Body of pancreas (tissue), 4 donors: Measurements from ENCODE around the gene ULBP3. TPM values are rescaled to one million over a fixed set of nuclear protein-coding genes. Genes with fewer than 3 reads are reported as not detected.

Source experiments
- ATAC-seq: fragments of 150-250 bp; one replicate; pipeline ENCODE4 v1.9.1; 2016
- DNase-seq, 4 donors: peaks; one replicate each; pipeline ENCODE4 v3.0.0-alpha.2; 2019
- H3K27ac ChIP-seq, 4 donors: fragments of 200-600 bp; sonication (generic); 1 replicate in 3 of 4; 2 replicates in 1 of 4; pipeline versions ENCODE4 v1.5.1 to v1.6.1; 2016 to 2019; ENCODE audit warnings: mild to moderate bottlenecking in 1 of 4, mixed read lengths in 1 of 4, moderate library complexity in 1 of 4
- H3K27me3 ChIP-seq, 2 donors: fragments of 200-600 bp; sonication (generic); one replicate each; pipeline ENCODE4 v1.6.0; 2016; ENCODE audit warnings: mild to moderate bottlenecking in 1 of 2
- H3K36me3 ChIP-seq, 2 donors: fragments of 200-600 bp; sonication (generic); replicated peaks in 1 of 2; 2 replicates each; pipeline ENCODE4 v1.5.1; 2016; ENCODE audit warnings: low read depth in 2 of 2; ENCODE audit not compliant: insufficient read depth in 1 of 2
- H3K4me1 ChIP-seq: fragments of 200-600 bp; sonication (generic); one replicate; pipeline ENCODE4 v1.6.0; 2016
- H3K4me3 ChIP-seq, 2 donors: fragments of 200-600 bp; sonication (generic); 1 replicate in 1 of 2; 2 replicates in 1 of 2; pipeline ENCODE4 v1.5.1; 2016 to 2019
- H3K9me3 ChIP-seq, 3 donors: fragments of 200-600 bp; sonication (generic); 1 replicate in 2 of 3; 2 replicates in 1 of 3; pipeline ENCODE4 v1.5.1; 2016
- CTCF ChIP-seq, 7 experiments: fragments of 450-650 bp in 4 of 7; fragments of 200-600 bp in 3 of 7; sonication (generic) in 3 of 7; IDR thresholded peaks; one replicate each; pipeline ENCODE4 v1.5.1; 2016 to 2019; ENCODE audit warnings: antibody characterized with exemption in 7 of 7
- POLR2A ChIP-seq, 3 donors: fragments of 450-650 bp; IDR thresholded peaks; one replicate each; pipeline ENCODE4 v1.6.1; 2016; ENCODE audit warnings: antibody characterized with exemption in 3 of 3, mild to moderate bottlenecking in 2 of 3
- WGBS, 2 donors: methylation state at CpG; one replicate each; pipeline ENCODE4 v1.1.5; 2017; 5-methylcytosine and 5-hydroxymethylcytosine counted together
- intact Hi-C: fragments of 100-400 bp; cut with DNase I; formaldehyde crosslinking; loops from one replicate; pipeline ENCODE4 v1.15.1; 2023
- total RNA-seq, 2 donors: library from RNA; depleted of rRNA; stranded (reverse); fragments of >200 nt; gene quantifications; one replicate each; pipeline ENCODE4 v1.1.0, GENCODE V29; 2016

Gene ULBP3
- total RNA-seq, 2 donors from 2014 or later = 0.78 TPM; not detected in 1

- Histone ChIP-seq H3K4me3 (no peak overlapping the region), H3K36me3 (no peaks in the 10 kb centered on the region), H3K9me3 (no peaks in the 10 kb centered on the region), H3K27me3 (no peaks in the 10 kb centered on the region), H3K27ac (no peak overlapping the region), H3K4me1 (no peaks in the 10 kb centered on the region)
- ATAC-seq (no peak), DNase-seq (no peak)
- no peak for TF ChIP-seq POLR2A (IDR thresholded peaks at IDR 0.05)
- TF ChIP-seq CTCF (IDR thresholded peaks at IDR 0.05) = no peak
- intact Hi-C loops = loop anchor here (10.0 kb wide), 1 partner anchor 306 kb away; no protein-coding TSS in a partner anchor
- 77 to 84% methylated on average over 8 to 12 of the region's 12 CpGs for WGBS, 2 donors
Measured at GRCh38 chr6:150088481-150089154, 19.7 kb upstream of the ULBP3 start.

GRCh38 chr6:150087336-150087735 is 18.4 kb upstream of the ULBP3 start:
- H3K4me1 ChIP-seq = no peaks in the 10 kb centered on the region
- intact Hi-C loops = loop anchor here (10.0 kb wide), 1 partner anchor 307 kb away; no protein-coding TSS in a partner anchor
- no peaks in the 10 kb centered on the region for H3K36me3 ChIP-seq
- H3K9me3 ChIP-seq = no peaks in the 10 kb centered on the region
- no peak for ATAC-seq
- H3K4me3 ChIP-seq = no peak overlapping the region
- DNase-seq = no peak
- TF ChIP-seq POLR2A (IDR thresholded peaks at IDR 0.05) = no peak
- TF ChIP-seq CTCF (IDR thresholded peaks at IDR 0.05) = no peak
- H3K27ac ChIP-seq = no peak overlapping the region
- H3K27me3 ChIP-seq = no peaks in the 10 kb centered on the region
- 80 to 94% methylated on average over 1 of the region's 1 CpG for WGBS, 2 donors

- TF ChIP-seq POLR2A (IDR thresholded peaks at IDR 0.05) (no peak), CTCF (IDR thresholded peaks at IDR 0.05) (no peak)
- Histone ChIP-seq H3K9me3 (no peaks in the 10 kb centered on the region), H3K27me3 (no peaks in the 10 kb centered on the region), H3K27ac (no peak overlapping the region), H3K4me1 (no peaks in the 10 kb centered on the region), H3K36me3 (no peaks in the 10 kb centered on the region), H3K4me3 (no peak overlapping the region)
- 67 to 75% methylated on average over 7 of the region's 7 CpGs for WGBS, 2 donors
- intact Hi-C loops = loop anchor here (10.0 kb wide), 1 partner anchor 309 kb away; no protein-coding TSS in a partner anchor
- DNase-seq = no peak
- no peak for ATAC-seq
Measured at GRCh38 chr6:150086026-150086425, 17.1 kb upstream of the ULBP3 start.

GRCh38 chr6:150084426-150084825 is 15.5 kb upstream of the ULBP3 start:
- TF ChIP-seq POLR2A (IDR thresholded peaks at IDR 0.05) (no peak), CTCF (IDR thresholded peaks at IDR 0.05) (no peak)
- no peaks in the 10 kb centered on the region for H3K4me1 ChIP-seq
- no peak for ATAC-seq
- no peaks in the 10 kb centered on the region for H3K36me3 ChIP-seq
- H3K27me3 ChIP-seq = no peaks in the 10 kb centered on the region
- no peak overlapping the region for H3K27ac ChIP-seq
- DNase-seq = no peak
- no peaks in the 10 kb centered on the region for H3K9me3 ChIP-seq
- 51 to 54% methylated on average over 7 of the region's 7 CpGs for WGBS, 2 donors
- intact Hi-C loops = loop anchor here (10.0 kb wide), 1 partner anchor 310 kb away; no protein-coding TSS in a partner anchor
- H3K4me3 ChIP-seq = no peak overlapping the region

GRCh38 chr6:150083839-150084238 is 14.9 kb upstream of the ULBP3 start:
- no peak overlapping the region for H3K4me3 ChIP-seq
- no peaks in the 10 kb centered on the region for H3K36me3 ChIP-seq
- no peak overlapping the region for H3K27ac ChIP-seq
- no peaks in the 10 kb centered on the region for H3K27me3 ChIP-seq
- DNase-seq (no peak), ATAC-seq (no peak)
- no peaks in the 10 kb centered on the region for H3K4me1 ChIP-seq
- TF ChIP-seq POLR2A (IDR thresholded peaks at IDR 0.05) (no peak), CTCF (IDR thresholded peaks at IDR 0.05) (no peak)
- intact Hi-C loops = loop anchor here (10.0 kb wide), 1 partner anchor 311 kb away; no protein-coding TSS in a partner anchor
- no peaks in the 10 kb centered on the region for H3K9me3 ChIP-seq
- WGBS, 2 donors = 56 to 86% methylated on average over 3 of the region's 3 CpGs
